ELR (cell line): ENCODE measurements around the gene SPG11.

Experiments
- DNase-seq: peaks from one replicate; pipeline ENCODE4 v3.0.0-alpha.2; 2015; ENCODE audit warnings: low read depth

The SPG11 gene

DNA sequence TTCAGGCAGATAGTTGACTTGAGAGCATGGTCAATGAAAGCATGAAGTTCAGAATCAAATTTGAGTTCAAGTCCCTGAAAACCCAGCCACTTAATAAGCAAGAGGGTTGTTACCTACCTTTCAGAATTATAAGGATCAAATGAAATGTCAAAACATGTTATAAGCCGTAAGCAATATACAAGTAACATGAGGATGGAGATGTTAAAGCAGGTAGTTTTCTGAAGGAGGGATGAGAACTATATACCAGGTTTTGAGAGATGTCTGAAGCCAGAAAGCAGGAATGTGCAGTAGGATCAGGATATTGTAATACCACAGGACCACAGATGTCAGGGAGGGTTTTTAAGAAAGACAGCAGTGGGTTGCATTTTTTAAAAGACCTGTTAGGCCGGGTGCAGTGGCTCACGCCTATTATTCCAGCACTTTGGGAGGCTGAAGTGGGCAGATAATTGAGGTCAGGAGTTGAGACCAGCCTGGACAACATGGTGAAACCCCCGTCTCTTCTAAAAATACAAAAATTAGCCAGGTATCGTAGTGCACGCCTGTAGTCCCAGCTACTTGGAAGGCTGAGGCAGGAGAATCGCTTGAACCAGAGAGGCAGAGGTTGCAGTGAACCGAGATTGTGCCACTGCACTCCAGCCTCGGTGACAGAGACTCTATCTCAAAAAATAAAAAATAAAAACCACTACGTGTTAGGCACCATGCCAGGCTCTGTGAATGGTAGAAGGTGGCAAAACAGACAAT lies 133.4 kb downstream of the SPG11 start:
- DNase-seq, result no peak

DNA sequence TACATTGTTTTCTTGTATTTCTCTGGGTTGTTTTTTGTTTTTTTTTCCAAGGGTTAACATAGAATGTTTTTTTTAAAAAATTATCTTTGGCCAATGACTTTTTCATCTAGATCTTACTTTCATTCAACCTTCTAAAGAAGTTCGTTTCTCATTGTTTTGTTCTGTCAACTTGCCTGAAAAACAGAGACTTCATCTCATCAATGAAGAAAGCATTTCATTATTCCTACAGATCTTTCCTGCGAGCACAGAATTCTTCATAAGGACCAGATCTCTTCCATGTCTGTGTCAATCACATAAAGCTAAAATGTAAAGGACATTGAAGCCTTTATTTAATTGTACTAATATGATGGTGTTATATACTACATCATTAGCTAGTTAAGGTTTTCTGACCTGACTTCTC lies 136.2 kb downstream of the SPG11 start:
- no peak for DNase-seq

DNA sequence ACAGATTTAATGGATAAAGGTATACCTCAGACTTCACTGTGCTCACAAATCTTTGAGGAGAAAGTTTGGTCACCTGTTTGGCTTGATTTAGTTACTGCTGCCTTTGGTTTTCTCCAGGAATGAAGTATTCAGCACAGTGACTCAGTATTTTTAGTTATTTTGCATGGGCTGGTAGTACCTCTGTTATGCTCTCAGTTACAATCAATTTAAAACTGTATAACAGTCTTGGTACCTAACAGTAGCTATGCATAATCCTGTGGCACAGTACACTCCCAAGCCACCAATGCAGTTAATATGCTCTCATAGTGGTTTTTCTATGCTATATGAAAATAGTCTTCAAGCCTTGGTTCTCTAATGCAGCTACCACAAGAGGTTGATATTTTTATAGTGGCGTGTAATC lies 138.4 kb downstream of the SPG11 start:
- no peak for DNase-seq

DNA sequence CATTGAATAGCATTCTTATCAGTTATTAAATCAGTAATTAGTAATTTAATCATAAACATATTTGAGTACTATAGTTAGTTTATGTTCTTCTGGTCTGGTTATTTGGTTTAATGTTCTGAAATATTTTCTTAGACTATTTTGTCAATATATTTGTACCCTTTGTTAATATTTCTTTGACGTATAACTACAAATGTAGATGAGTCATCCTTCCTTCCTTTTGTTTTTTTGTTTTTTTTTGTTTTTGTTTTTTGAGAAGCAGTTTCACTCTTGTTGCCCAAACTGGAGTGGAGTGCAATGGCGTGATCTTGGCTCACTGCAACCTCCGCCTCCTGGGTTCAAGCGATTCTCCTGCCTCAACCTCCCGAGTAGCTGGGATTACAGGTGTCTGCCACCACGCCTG lies 143.9 kb downstream of the SPG11 start:
- no peak for DNase-seq

DNA sequence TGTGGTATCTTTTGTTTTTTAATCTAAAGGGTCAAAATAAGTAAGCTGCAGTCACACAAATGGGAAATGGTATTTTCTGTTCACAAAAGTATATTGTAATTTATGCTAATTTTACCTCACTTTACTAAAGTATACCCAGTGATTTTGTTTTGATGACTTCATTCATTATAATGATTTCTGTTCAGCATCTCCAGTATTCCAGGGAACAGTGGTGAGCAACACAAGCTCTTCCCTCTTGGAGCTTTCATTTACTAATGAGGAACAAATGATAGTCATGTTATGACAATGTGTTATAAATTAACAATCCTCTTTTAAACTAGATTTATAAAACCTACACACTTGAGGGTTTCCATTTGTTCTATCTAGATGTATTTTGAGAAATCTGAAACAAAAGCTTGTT lies 147.0 kb downstream of the SPG11 start:
- no peak for DNase-seq
